GM12872 (cell line): ENCODE results near the gene RAPGEF1.

Source experiments
- TF ChIP-seq, protein P1 (sequence below): IDR thresholded peaks from 3 replicates; pipeline ENCODE4 v1.5.1; 2011; ENCODE audit warnings: low read depth, mild to moderate bottlenecking, low read length, moderate library complexity; ENCODE audit not compliant: insufficient read depth

Gene RAPGEF1

DNA sequence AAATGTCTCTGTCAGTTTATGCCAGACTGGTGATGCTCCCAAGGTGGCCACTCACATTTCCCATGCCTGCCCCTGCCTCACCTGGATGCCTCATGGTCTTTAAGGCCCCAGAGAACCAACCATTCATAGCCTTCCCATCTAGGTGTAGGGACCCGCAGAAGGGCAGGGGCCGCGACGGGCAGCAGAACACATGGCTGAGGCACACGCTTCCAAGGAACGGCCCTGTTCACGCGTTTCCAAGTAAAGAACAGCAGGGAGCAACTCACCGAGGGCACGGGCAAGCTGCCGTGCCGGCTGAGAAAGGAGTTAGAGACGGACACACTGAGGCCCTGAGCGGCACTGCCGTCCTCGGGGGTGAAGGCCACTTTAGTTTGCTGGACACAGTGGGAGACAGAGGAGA lies 121.1 kb downstream of the RAPGEF1 start:
- TF ChIP-seq, protein P1, sequence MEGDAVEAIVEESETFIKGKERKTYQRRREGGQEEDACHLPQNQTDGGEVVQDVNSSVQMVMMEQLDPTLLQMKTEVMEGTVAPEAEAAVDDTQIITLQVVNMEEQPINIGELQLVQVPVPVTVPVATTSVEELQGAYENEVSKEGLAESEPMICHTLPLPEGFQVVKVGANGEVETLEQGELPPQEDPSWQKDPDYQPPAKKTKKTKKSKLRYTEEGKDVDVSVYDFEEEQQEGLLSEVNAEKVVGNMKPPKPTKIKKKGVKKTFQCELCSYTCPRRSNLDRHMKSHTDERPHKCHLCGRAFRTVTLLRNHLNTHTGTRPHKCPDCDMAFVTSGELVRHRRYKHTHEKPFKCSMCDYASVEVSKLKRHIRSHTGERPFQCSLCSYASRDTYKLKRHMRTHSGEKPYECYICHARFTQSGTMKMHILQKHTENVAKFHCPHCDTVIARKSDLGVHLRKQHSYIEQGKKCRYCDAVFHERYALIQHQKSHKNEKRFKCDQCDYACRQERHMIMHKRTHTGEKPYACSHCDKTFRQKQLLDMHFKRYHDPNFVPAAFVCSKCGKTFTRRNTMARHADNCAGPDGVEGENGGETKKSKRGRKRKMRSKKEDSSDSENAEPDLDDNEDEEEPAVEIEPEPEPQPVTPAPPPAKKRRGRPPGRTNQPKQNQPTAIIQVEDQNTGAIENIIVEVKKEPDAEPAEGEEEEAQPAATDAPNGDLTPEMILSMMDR, result no peak

DNA sequence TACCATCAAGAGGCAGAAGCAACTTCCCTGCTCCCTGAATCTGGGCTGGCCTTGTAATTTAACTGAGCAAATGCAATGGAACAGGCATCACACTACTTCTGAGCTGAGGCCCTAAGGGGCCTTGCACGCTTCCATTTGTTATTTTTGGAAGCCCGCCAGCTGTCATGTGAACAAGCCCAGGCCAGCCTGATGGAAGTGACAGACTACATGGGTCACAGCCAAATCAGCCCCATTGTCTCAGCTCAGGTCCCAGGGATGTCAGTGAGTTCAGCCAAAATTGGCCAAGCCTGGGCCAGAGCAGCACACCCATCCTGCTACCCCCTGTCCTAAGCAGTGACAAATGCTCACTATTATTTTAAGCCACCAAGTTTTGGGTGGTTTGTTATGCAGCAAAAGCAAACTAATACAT lies 121.8 kb downstream of the RAPGEF1 start:
- TF ChIP-seq, protein P1, result no peak

DNA sequence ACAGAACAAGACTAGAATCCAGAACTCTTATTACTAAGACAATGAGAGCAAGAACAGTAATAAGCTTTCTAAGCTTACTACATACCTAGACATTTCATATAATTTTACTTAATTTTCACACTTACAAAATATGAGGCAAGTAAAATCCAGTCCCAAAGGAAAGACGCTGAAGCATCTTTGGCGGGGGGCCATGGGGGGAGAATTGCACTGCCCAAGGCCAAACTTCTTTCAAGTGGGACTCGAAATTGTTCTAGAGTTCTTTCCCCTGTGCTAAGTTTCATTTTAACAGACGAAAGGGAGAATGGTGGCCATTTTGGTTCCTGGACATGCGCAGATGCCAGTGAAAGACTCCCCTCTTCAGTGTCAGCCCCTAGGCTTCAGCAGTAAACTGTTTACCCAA lies 122.3 kb downstream of the RAPGEF1 start:
- TF ChIP-seq, protein P1, result no peak

DNA sequence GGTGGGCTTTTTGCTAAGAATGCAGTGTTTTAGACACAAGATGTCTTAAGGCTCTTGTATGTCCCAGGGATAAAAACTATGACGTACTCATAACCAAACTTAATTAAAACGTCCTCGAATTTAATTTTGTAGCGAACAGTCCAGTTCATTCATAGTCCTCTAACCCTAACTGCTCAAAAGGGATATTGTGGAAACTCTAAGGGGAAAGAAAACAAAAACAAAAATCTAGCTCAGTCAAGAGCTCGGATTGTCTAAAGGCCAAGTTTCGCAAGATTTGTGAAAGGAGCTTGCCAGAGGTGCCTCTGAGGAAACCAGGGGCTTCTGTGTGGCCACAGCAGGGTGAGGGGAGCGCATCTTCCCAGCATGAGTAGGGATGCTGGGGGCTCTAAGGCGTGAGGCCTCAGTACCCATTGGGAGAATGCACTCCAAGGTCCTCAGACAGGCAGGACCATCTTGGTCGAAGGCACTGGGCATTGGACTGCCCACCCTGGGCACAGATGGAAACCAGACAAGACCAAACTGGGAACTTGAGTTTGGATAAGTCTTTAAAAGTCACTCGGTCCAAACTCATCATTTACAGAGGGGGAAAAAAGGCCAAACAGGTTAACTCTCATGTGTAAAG lies 122.8 kb downstream of the RAPGEF1 start:
- TF ChIP-seq, protein P1, result no peak

DNA sequence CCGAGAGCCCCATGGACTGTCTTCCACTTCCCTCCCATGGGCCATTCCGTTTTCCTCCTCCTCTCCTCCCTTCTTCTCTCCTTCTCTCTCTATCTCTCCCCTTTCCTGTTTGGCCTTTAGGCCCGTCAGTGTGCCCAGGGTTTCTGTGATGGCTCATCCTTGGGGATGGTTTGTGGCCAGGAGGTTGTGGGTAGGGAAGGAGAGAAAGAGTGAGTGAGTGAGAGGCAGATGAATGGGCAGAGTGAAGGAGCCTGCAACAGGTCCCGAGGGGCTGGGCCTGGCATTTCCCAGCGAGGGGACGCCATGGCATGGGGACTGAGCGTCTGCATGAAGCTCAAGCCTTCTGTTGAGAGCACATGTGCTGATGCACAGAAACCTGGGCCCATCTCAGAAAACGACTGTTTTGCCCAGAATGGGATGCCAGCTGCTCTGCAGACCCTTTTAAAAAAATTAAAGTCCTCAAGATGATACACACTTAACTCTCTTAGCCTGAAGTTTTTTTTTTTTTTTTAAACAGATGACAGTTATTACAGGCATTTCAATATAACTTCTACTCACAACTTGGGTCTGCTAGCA lies 125.4 kb downstream of the RAPGEF1 start:
- TF ChIP-seq, protein P1, result no peak

DNA sequence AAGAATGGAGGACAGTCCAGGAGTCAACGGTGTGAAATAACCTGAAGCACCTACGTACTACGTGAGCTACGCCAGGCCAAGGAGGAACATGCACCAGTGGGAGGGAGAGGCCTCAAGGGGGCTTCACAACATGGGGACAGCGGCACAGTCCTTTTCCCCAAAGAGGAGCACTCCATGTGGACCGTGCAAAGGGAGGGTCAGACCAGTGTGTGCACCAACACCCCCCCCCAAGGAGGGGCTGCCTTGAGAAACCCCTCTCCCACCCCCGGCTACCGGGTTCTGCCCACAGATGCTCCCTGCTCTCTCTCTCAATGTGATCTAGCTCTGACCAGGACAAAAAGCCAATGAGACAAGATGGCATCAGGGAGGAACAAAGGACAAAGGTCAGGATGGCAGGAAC lies 126.0 kb downstream of the RAPGEF1 start:
- TF ChIP-seq, protein P1, result no peak

DNA sequence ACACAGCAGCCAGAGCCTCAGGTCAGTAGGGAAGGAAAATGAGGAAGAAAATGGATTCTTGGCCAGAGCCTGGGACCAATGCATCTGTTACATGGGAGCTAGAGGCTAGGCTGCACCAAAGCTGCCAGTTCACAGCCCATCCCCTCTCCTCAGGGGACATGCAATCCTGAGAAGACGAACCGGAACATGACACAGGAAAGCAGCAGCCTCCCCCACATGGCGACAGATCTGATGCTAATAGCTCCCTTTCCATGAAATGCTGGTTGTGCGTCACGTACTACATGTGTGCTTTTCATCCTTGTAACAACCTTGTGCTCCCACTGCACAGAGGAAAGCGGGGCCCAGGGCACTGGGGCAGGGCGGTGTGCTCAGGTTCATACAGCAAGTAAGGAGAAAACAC lies 127.0 kb downstream of the RAPGEF1 start:
- TF ChIP-seq, protein P1, result no peak
